Loucy (cell line): ENCODE measurements around the gene HSF5.

Experiments
- H2AFZ ChIP-seq: fragments of 200-600 bp; sonication (generic); 2 replicates; pipeline ENCODE4 v1.6.0; 2016; ENCODE audit warnings: antibody characterized with exemption, mild to moderate bottlenecking, low read length, moderate library complexity
- H3F3A ChIP-seq: fragments of 200-600 bp; 2 replicates; pipeline ENCODE4 v1.6.0; 2016; ENCODE audit warnings: antibody characterized with exemption, low read depth, mild to moderate bottlenecking
- H3K27me3 ChIP-seq: fragments of 200-600 bp; sonication (generic); 2 replicates; pipeline ENCODE4 v1.6.1; 2014; ENCODE audit warnings: low read length, mild to moderate bottlenecking; ENCODE audit not compliant: insufficient read depth, poor library complexity, severe bottlenecking
- H3K36me3 ChIP-seq: fragments of 200-600 bp; sonication (generic); 2 replicates; pipeline ENCODE4 v1.6.1; 2016; ENCODE audit warnings: low read length; ENCODE audit not compliant: insufficient read depth
- H3K4me1 ChIP-seq: fragments of 200-600 bp; sonication (generic); 2 replicates; pipeline ENCODE4 v1.5.1; 2014; ENCODE audit warnings: low read length, mild to moderate bottlenecking; ENCODE audit not compliant: insufficient read depth, poor library complexity, severe bottlenecking
- H3K4me2 ChIP-seq: fragments of 200-600 bp; sonication (generic); 2 replicates; pipeline ENCODE4 v1.6.0; 2014; ENCODE audit warnings: antibody characterized with exemption, low read length, low read depth, mild to moderate bottlenecking; ENCODE audit not compliant: poor library complexity, severe bottlenecking
- H3K4me3 ChIP-seq: fragments of 200-600 bp; sonication (generic); 2 replicates; pipeline ENCODE4 v1.5.1; 2014; ENCODE audit warnings: low read length, mild to moderate bottlenecking, mixed read lengths; ENCODE audit not compliant: poor library complexity, severe bottlenecking
- H3K79me2 ChIP-seq: fragments of 200-600 bp; sonication (generic); 2 replicates; pipeline ENCODE4 v1.6.1; 2014; ENCODE audit warnings: low read length; ENCODE audit not compliant: insufficient read depth
- H3K9ac ChIP-seq: fragments of 200-600 bp; sonication (generic); 2 replicates; pipeline ENCODE4 v1.6.0; 2014; ENCODE audit warnings: mild to moderate bottlenecking, low read depth, low read length, moderate library complexity; ENCODE audit not compliant: poor library complexity, severe bottlenecking
- H3K9me2 ChIP-seq: fragments of 200-600 bp; sonication (generic); replicated peaks from 2 replicates; pipeline ENCODE4 v1.6.1; 2016; ENCODE audit warnings: low read depth, low read length, mixed read lengths
- H3K9me3 ChIP-seq: fragments of 200-600 bp; sonication (generic); 2 replicates; pipeline ENCODE4 v1.6.1; 2014; ENCODE audit warnings: mild to moderate bottlenecking, antibody characterized with exemption, low read length, low read depth; ENCODE audit not compliant: insufficient read depth
- H4K20me1 ChIP-seq: fragments of 200-600 bp; sonication (generic); 2 replicates; pipeline ENCODE4 v1.6.0; 2014; ENCODE audit warnings: antibody characterized with exemption, low read length, mild to moderate bottlenecking; ENCODE audit not compliant: insufficient read depth, poor library complexity, severe bottlenecking
- CTCF ChIP-seq: fragments of 200-600 bp; sonication (generic); conservative IDR thresholded peaks from 2 replicates; pipeline ENCODE4 v1.5.1; 2014; ENCODE audit warnings: mild to moderate bottlenecking, antibody characterized with exemption, low read length
- EZH2phosphoT487 ChIP-seq: fragments of 200-600 bp; IDR thresholded peaks from 2 replicates; pipeline ENCODE4 v1.6.1; 2018; ENCODE audit warnings: antibody characterized with exemption, mild to moderate bottlenecking, moderate library complexity, borderline replicate concordance

The HSF5 gene

GRCh38 chr17:58493506-58493905, 5.3 kb upstream of the HSF5 start:
- H3K4me1 ChIP-seq = no peaks in the 10 kb centered on the region
- no peak overlapping the region for H3K4me3 ChIP-seq
- H3K4me2 ChIP-seq = no peak overlapping the region
- no peaks in the 10 kb centered on the region for H3K9me3 ChIP-seq
- H3K79me2 ChIP-seq = no peaks in the 10 kb centered on the region
- H3K9me2 ChIP-seq = no peaks in the 10 kb centered on the region
- peaks cover 85% of the 10 kb centered on the region for H3K36me3 ChIP-seq
- no peak for TF ChIP-seq CTCF
- TF ChIP-seq EZH2phosphoT487 = no peak
- no peak overlapping the region for H2AFZ ChIP-seq
- H3K9ac ChIP-seq = no peak overlapping the region
- H3F3A ChIP-seq = no peaks in the 10 kb centered on the region
- no peaks in the 10 kb centered on the region for H3K27me3 ChIP-seq
- peaks cover 7% of the 10 kb centered on the region for H4K20me1 ChIP-seq

- H3K36me3 ChIP-seq = peaks cover 78% of the 10 kb centered on the region
- TF ChIP-seq EZH2phosphoT487 (no peak), CTCF (no peak)
- H3K27me3 ChIP-seq = no peaks in the 10 kb centered on the region
- no peak overlapping the region for H3K4me2 ChIP-seq
- no peaks in the 10 kb centered on the region for H3K9me2 ChIP-seq
- H3K79me2 ChIP-seq = no peaks in the 10 kb centered on the region
- H3K4me1 ChIP-seq = no peaks in the 10 kb centered on the region
- H2AFZ ChIP-seq = no peak overlapping the region
- H3K9ac ChIP-seq = no peak overlapping the region
- no peaks in the 10 kb centered on the region for H3F3A ChIP-seq
- H3K9me3 ChIP-seq = no peaks in the 10 kb centered on the region
- no peak overlapping the region for H3K4me3 ChIP-seq
- H4K20me1 ChIP-seq = peaks cover 1% of the 10 kb centered on the region
Measured at GRCh38 chr17:58492238-58493121, 4.3 kb upstream of the HSF5 start.

GRCh38 chr17:58491510-58492045, 3.4 kb upstream of the HSF5 start:
- TF ChIP-seq EZH2phosphoT487 (no peak), CTCF (no peak)
- Histone ChIP-seq H2AFZ (no peak overlapping the region), H3K4me3 (no peak overlapping the region), H3K9ac (no peak overlapping the region), H3K9me3 (no peaks in the 10 kb centered on the region), H3K79me2 (no peaks in the 10 kb centered on the region), H3K27me3 (no peaks in the 10 kb centered on the region), H3F3A (no peaks in the 10 kb centered on the region), H3K9me2 (no peaks in the 10 kb centered on the region), H3K4me1 (no peaks in the 10 kb centered on the region), H3K36me3 (peaks cover 72% of the 10 kb centered on the region), H4K20me1 (no peaks in the 10 kb centered on the region), H3K4me2 (no peak overlapping the region)
